PFSK-1 (cell line): ENCODE results near the gene VIL1.

Source experiments
- FOXP2 ChIP-seq: optimal IDR thresholded peaks from 2 replicates; pipeline ENCODE3; 2011; ENCODE audit warnings: borderline replicate concordance, control low read depth, inconsistent platforms; ENCODE audit not compliant: insufficient read depth; ENCODE audit errors: extremely low read length, extremely low read depth
- POLR2AphosphoS5 ChIP-seq: IDR thresholded peaks from 2 replicates; pipeline ENCODE4 v1.6.1; 2012; ENCODE audit warnings: low read depth, mild to moderate bottlenecking, control low read depth, low read length, moderate library complexity
- SIN3A ChIP-seq: IDR thresholded peaks from 2 replicates; pipeline ENCODE4 v1.6.1; 2012; ENCODE audit warnings: mild to moderate bottlenecking, low read length, moderate library complexity, borderline replicate concordance; ENCODE audit not compliant: insufficient read depth
- TAF1 ChIP-seq: IDR thresholded peaks from 2 replicates; pipeline ENCODE4 v1.6.1; 2012; ENCODE audit warnings: low read length, control low read depth, borderline replicate concordance; ENCODE audit not compliant: insufficient read depth
- TF ChIP-seq, protein P1 (sequence below), 2 experiments: IDR thresholded peaks; 2 replicates each; pipeline versions ENCODE4 v1.6.1 to v1.8.0; 2011 to 2012; ENCODE audit warnings: low read depth in 2 of 2, low read length in 2 of 2, control low read depth in 1 of 2, inconsistent platforms in 1 of 2, mild to moderate bottlenecking in 1 of 2, moderate library complexity in 1 of 2; ENCODE audit not compliant: insufficient read depth in 1 of 2

Gene VIL1

DNA sequence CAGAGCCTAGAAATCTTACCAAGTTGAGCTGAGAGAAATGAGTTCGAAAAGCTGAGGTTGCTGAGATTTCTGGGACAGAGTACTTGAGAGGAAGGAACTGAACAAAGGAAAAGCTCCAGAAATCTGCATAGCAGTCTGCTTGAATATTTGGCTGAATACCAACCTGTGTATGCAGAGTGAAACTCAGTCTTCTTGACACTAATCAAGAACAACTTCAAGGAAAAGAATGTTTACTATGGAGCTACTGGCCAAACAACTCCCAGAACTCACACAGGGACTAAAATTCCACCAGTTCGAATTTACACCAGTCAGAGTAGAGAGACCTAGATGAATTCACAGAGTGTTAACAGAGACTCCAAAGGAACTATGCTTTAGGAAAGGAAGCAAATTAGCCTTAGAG lies 82.7 kb downstream of the VIL1 start:
- TF ChIP-seq SIN3A (no peak), FOXP2 (no peak), TAF1 (no peak), POLR2AphosphoS5 (no peak)
- TF ChIP-seq, protein P1, sequence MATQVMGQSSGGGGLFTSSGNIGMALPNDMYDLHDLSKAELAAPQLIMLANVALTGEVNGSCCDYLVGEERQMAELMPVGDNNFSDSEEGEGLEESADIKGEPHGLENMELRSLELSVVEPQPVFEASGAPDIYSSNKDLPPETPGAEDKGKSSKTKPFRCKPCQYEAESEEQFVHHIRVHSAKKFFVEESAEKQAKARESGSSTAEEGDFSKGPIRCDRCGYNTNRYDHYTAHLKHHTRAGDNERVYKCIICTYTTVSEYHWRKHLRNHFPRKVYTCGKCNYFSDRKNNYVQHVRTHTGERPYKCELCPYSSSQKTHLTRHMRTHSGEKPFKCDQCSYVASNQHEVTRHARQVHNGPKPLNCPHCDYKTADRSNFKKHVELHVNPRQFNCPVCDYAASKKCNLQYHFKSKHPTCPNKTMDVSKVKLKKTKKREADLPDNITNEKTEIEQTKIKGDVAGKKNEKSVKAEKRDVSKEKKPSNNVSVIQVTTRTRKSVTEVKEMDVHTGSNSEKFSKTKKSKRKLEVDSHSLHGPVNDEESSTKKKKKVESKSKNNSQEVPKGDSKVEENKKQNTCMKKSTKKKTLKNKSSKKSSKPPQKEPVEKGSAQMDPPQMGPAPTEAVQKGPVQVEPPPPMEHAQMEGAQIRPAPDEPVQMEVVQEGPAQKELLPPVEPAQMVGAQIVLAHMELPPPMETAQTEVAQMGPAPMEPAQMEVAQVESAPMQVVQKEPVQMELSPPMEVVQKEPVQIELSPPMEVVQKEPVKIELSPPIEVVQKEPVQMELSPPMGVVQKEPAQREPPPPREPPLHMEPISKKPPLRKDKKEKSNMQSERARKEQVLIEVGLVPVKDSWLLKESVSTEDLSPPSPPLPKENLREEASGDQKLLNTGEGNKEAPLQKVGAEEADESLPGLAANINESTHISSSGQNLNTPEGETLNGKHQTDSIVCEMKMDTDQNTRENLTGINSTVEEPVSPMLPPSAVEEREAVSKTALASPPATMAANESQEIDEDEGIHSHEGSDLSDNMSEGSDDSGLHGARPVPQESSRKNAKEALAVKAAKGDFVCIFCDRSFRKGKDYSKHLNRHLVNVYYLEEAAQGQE (IDR thresholded peaks at IDR 0.05; ENCODE audit: insufficient read depth in 1 of 2, low read depth in 2 of 2, low read length in 2 of 2), result no peak
